Neural crest cell (in vitro differentiated cells): ENCODE measurements around the gene ATR. TPM values are rescaled to one million over a fixed set of nuclear protein-coding genes. Genes with fewer than 3 reads are reported as not detected.

Experiments used
- DNase-seq: peaks from one replicate; pipeline ENCODE4 v3.0.0; 2021; ENCODE audit warnings: low read depth, mixed read lengths, low spot score
- H3K27ac Mint-ChIP-seq: one replicate; pipeline ENCODE4 v1.8.0; 2021; ENCODE audit warnings: mild to moderate bottlenecking, mixed read lengths; ENCODE audit not compliant: unreplicated experiment
- H3K27me3 Mint-ChIP-seq: 2 replicates; pipeline ENCODE4 v1.8.0; 2021; ENCODE audit warnings: low read depth, mild to moderate bottlenecking, mixed read lengths
- H3K36me3 Mint-ChIP-seq: 2 replicates; pipeline ENCODE4 v1.8.0; 2021; ENCODE audit warnings: low read depth, mild to moderate bottlenecking, mixed read lengths
- H3K4me1 Mint-ChIP-seq: 2 replicates; pipeline ENCODE4 v1.8.0; 2021; ENCODE audit warnings: mixed read lengths
- H3K4me3 Mint-ChIP-seq: one replicate; pipeline ENCODE4 v1.8.0; 2021; ENCODE audit warnings: mild to moderate bottlenecking, mixed read lengths
- H3K9me3 Mint-ChIP-seq: 2 replicates; pipeline ENCODE4 v1.8.0; 2021; ENCODE audit warnings: mixed read lengths
- total RNA-seq: library from RNA; stranded (reverse); gene quantifications from 2 replicates; pipeline ENCODE4 v1.2.1, GENCODE V29; 2021
- TF ChIP-seq, protein P1 (sequence below): fragments of 200-600 bp; sonication (generic); conservative IDR thresholded peaks from 2 replicates; pipeline ENCODE4 v1.5.0; 2021; ENCODE audit warnings: antibody characterized with exemption, mild to moderate bottlenecking

ATR gene
- total RNA-seq, 1 donor from 2014 or later, result 23.3 TPM

DNA sequence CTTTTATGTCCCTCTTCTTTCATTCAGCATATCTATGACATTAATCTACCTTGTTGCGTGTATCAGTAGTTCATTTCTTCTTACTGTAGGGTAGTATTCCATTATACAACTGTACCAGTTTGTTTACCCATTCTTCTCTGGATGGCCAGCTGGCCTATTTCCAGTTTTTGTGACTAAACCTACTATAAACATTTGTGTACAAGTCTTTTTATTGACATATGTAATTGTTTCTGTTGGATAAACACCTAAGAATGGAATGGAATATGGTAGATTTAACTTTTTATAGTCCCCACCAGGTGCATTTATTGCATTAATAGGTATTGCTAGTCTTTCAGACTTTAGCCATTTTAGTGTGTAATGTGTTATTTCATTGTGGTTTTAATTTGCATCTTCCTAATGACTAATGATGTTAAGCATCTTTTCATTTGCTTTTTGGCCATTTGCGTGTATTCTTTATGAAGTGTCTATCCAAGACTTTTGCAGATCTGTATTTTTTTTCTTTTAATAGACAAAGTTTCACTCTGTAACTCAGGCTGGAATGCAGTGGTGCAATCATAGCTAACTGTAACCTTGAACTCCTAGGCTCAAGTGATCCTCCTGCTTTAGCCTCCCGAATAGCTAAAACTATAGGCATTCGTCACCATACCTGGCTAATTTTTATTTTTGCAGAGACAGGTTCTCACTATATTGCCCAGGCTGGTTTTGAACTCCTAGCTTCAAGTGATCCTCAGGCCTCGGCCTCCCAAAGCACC is 88.8 kb downstream of the ATR start:
- no peaks in the 10 kb centered on the region for H3K9me3 Mint-ChIP-seq
- DNase-seq, result no peak
- peaks cover 35% of the 10 kb centered on the region for H3K36me3 Mint-ChIP-seq
- H3K27ac Mint-ChIP-seq, result no peak overlapping the region
- no peak overlapping the region for H3K4me3 Mint-ChIP-seq
- H3K27me3 Mint-ChIP-seq, result no peaks in the 10 kb centered on the region
- TF ChIP-seq, protein P1, sequence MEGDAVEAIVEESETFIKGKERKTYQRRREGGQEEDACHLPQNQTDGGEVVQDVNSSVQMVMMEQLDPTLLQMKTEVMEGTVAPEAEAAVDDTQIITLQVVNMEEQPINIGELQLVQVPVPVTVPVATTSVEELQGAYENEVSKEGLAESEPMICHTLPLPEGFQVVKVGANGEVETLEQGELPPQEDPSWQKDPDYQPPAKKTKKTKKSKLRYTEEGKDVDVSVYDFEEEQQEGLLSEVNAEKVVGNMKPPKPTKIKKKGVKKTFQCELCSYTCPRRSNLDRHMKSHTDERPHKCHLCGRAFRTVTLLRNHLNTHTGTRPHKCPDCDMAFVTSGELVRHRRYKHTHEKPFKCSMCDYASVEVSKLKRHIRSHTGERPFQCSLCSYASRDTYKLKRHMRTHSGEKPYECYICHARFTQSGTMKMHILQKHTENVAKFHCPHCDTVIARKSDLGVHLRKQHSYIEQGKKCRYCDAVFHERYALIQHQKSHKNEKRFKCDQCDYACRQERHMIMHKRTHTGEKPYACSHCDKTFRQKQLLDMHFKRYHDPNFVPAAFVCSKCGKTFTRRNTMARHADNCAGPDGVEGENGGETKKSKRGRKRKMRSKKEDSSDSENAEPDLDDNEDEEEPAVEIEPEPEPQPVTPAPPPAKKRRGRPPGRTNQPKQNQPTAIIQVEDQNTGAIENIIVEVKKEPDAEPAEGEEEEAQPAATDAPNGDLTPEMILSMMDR, result no peak
- H3K4me1 Mint-ChIP-seq, result no peaks in the 10 kb centered on the region

DNA sequence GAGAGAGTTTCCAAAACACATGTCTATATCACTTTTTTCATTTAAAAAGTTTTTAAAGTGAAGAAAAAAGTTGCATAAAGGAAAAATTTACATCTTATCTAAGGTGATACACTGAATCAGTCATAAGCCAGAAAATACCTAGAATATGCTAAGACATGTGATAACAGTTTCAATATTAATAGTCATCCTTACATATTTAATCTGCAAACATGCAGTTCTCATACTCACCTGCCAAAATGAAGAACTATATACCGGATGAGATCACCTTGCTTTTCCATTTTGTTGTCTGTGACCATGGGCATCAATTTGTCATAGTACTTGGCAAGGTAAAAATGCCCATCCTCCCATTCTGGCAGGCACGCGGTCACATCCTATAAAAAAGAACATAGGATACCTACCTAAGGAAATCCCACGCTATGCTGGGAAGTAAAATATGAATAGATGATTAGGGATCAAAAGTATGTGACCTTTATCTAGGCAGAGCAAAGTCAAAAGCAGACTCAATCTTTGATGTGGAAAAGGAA is 93.6 kb downstream of the ATR start:
- TF ChIP-seq, protein P1, result no peak
- H3K4me3 Mint-ChIP-seq, result no peak overlapping the region
- DNase-seq, result no peak
- H3K9me3 Mint-ChIP-seq, result peaks cover 3% of the 10 kb centered on the region
- peaks cover 69% of the 10 kb centered on the region for H3K36me3 Mint-ChIP-seq
- no peak overlapping the region for H3K27ac Mint-ChIP-seq
- no peaks in the 10 kb centered on the region for H3K4me1 Mint-ChIP-seq
- no peaks in the 10 kb centered on the region for H3K27me3 Mint-ChIP-seq

DNA sequence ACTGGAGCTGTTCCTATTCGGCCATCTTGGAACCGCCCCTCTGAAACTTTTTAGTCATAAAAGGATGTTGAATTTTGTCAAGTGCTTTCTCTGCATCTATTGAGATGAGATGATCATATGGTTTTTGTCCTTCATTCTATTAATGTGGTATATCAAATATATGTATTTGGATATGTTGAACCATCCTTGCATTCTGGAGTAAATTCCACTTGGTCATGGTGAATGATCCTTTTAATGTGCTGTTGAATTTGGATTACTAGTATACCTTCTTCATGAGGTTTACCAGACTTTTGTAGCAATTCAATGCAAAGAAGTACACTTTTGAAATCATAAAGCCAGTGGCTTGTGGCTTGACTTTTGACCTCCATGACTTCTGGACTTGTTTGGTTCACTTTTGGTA is 97.3 kb downstream of the ATR start:
- Mint-ChIP-seq H3K9me3 (peaks cover 5% of the 10 kb centered on the region), H3K4me3 (no peak overlapping the region), H3K36me3 (peaks cover 69% of the 10 kb centered on the region), H3K27ac (no peak overlapping the region), H3K27me3 (no peaks in the 10 kb centered on the region), H3K4me1 (no peaks in the 10 kb centered on the region)
- no peak for DNase-seq
- TF ChIP-seq, protein P1, result no peak

DNA sequence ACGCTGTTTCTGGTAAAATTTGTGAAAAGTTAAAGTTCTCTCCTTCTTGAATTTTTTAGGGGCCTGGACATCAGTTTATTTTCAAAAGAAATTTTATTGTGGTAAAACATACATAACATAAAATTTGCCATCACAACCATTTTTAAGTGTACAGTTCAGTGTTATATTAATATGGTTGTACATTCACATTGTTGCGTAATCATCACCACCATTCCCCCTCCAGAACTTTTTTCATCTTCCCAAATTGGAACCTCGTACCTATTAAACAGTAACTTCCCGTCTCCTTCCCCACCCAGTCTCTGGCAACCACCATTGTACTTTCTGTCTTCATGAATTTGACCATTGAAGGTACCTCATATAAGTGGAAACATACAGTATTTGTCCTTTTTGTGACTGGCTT is 107.7 kb downstream of the ATR start:
- Mint-ChIP-seq H3K4me1 (no peaks in the 10 kb centered on the region), H3K9me3 (no peaks in the 10 kb centered on the region), H3K4me3 (no peak overlapping the region), H3K36me3 (peaks cover 20% of the 10 kb centered on the region), H3K27me3 (no peaks in the 10 kb centered on the region), H3K27ac (no peak overlapping the region)
- DNase-seq, result no peak
- TF ChIP-seq, protein P1, result no peak

DNA sequence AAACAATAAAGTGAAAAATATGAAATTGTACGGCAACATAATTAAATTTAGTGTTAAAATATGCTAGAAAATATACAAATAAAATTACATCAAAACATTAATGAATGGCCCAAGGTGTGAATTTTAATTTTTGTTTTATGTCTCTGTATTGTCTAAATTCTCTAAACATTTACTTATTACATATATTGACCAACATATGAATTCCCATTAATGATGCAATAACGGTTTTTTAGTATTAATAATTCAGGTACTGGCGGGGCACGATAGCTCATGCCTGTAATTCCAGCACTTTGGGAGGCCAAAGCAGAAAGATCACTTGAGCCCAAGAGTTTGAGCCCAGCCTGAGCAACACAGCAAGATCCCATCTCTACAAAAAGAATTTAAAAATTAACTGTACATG is 110.1 kb downstream of the ATR start:
- peaks cover 15% of the 10 kb centered on the region for H3K36me3 Mint-ChIP-seq
- H3K4me3 Mint-ChIP-seq, result no peak overlapping the region
- TF ChIP-seq, protein P1, result no peak
- no peaks in the 10 kb centered on the region for H3K27me3 Mint-ChIP-seq
- no peak for DNase-seq
- H3K9me3 Mint-ChIP-seq, result no peaks in the 10 kb centered on the region
- no peak overlapping the region for H3K27ac Mint-ChIP-seq
- H3K4me1 Mint-ChIP-seq, result no peaks in the 10 kb centered on the region
